AG04449 (cell line): ENCODE results near the gene SSRP1.

Source experiments
- CTCF ChIA-PET: fragments of 350-600 bp; formaldehyde crosslinking; extraction: SDS; loops from one replicate; lab custom pipeline; 2021; ENCODE audit warnings: antibody characterized with exemption; lab: Yijun Ruan, JAX
- POLR2A ChIA-PET: fragments of 400-600, 350-600 bp; formaldehyde crosslinking; extraction: SDS; loops from one replicate; lab custom pipeline; 2020; ENCODE audit warnings: antibody characterized with exemption, inconsistent platforms; lab: Yijun Ruan, JAX
- DNase-seq: peaks from one replicate; pipeline ENCODE4 v3.0.0-alpha.2; 2010; ENCODE audit warnings: low read depth, low spot score
- H3K4me3 ChIP-seq: 2 replicates; pipeline ENCODE4 v1.5.1; 2011; ENCODE audit warnings: low read depth, mild to moderate bottlenecking, control low read depth, low read length
- TF ChIP-seq, protein P1 (sequence below): IDR thresholded peaks from one replicate; pipeline ENCODE4 v1.5.1; 2011; ENCODE audit warnings: mild to moderate bottlenecking, moderate library complexity, low read length, control low read depth, inconsistent platforms; ENCODE audit not compliant: insufficient read depth; ENCODE audit errors: missing control alignments

The SSRP1 gene

DNA sequence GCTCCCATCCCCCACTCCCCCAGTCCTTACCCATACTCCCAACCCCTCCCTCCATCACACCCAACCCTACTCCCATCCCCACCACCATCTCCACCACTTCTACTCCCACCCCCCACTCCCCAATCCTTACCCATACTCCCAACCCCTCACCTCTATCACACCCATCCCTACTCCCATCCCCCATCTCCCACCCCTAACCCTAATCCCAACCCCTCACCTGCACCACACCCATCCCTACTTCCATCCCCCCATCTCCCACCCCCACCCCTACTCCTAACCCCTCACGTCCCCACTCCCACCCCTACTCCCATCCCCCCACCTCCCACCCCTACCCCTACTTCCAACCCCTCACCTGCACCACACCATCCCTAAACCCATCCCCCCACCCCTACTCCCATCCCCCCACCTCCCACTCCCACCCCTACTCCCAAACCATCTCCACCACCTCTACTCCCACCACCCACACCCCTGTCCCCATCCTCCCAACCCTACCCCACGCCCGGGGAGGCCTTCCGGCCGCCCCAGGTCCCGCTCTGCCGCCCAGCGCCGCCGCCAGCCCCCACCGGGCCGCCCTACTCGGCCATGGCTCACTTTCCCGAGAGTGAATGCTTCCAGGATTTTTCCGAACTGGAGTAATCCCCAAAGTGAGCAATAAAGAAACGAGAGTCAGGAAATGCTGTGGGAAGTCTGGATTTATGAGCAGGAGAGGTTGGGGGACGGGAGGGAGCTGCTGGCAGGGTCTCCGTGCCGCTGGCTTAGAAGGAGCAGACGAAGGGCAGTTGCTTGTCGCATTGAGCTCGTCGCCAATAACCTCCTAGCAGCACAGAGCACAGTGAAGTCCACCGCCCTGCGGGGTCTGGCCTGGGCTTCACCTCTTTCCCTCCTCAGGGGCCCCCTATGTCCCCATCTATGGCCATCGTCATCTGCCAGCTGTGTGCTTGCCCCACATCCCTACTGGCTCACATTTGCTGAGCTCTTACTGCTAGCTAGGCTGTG, 40.7 kb upstream of the SSRP1 start:
- H3K4me3 ChIP-seq = no peak overlapping the region
- CTCF ChIA-PET = no interaction called here
- TF ChIP-seq, protein P1, sequence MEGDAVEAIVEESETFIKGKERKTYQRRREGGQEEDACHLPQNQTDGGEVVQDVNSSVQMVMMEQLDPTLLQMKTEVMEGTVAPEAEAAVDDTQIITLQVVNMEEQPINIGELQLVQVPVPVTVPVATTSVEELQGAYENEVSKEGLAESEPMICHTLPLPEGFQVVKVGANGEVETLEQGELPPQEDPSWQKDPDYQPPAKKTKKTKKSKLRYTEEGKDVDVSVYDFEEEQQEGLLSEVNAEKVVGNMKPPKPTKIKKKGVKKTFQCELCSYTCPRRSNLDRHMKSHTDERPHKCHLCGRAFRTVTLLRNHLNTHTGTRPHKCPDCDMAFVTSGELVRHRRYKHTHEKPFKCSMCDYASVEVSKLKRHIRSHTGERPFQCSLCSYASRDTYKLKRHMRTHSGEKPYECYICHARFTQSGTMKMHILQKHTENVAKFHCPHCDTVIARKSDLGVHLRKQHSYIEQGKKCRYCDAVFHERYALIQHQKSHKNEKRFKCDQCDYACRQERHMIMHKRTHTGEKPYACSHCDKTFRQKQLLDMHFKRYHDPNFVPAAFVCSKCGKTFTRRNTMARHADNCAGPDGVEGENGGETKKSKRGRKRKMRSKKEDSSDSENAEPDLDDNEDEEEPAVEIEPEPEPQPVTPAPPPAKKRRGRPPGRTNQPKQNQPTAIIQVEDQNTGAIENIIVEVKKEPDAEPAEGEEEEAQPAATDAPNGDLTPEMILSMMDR = no peak
- POLR2A ChIA-PET = no interaction called here
- no peak for DNase-seq

DNA sequence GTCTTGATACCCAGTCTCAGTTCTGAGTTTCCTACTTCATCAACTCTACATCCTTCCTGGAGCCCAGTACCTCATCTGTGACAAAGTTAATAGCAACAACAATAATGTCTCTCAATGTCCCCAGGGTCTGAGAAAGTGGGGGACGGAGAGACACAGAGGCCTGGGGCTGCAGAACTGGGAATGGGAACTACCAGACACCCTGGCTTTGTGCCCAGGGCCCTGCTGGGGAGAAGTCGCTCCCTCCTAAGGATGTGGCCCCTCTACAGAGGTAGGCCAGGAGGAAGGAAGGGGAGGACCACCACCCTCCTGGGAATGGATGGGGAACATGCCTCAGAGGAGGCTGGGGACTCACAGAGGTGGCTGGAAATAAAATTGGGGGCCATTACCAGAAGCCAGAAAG, 39.8 kb upstream of the SSRP1 start:
- POLR2A ChIA-PET = no interaction called here
- CTCF ChIA-PET = no interaction called here
- TF ChIP-seq, protein P1 = no peak
- H3K4me3 ChIP-seq = no peak overlapping the region
- DNase-seq = no peak

DNA sequence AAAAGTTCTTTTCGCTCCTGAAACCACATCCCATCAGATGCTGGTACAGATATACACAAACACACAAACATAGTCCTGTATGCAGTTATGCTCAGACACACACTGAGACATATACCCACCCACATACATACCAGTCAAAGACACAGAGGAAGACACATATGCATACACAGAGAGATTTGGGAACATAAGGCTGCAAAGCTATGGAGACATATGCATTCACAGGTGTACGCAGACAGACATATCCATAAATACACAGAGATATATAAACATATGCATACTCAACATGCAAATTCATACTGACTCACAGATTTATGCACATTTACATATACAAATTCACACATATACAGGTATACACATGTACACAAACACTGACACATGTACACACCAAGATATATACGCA, 39.3 kb upstream of the SSRP1 start:
- TF ChIP-seq, protein P1 = no peak
- CTCF ChIA-PET = no interaction called here
- POLR2A ChIA-PET = no interaction called here

DNA sequence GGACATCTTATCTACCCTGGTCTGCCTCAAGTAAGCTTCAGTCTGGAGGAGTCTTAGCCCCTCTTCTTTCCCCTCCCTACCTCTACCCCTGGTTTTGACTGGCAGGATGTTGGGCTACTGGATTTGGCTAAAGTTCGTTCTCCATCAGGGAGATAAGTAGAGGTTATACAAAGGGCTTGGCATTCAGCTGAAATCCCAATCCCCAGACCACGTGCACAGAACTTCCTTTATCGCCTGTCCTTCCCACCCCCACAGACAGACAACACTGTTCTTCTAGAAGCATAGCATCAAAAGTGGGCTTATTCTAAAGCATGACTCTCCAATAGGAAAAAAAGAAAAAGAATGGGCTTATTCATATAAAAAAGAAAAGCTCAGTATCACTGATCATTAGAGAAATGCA, 37.5 kb upstream of the SSRP1 start:
- no peak for DNase-seq
- no peak overlapping the region for H3K4me3 ChIP-seq
- TF ChIP-seq, protein P1 = no peak
- POLR2A ChIA-PET = interaction anchor here (0.7 kb wide), 1 partner anchor 178 kb away, joined by 3 read pairs; no protein-coding TSS in a partner anchor
- CTCF ChIA-PET = interaction anchor here (0.9 to 2.2 kb wide), 4 partner anchors 10 to 269 kb away, joined by 3 to 6 read pairs (median 4); no protein-coding TSS in a partner anchor

More for the DNA sequence above, 39.3 kb upstream of the SSRP1 start:
- H3K4me3 ChIP-seq = no peak overlapping the region
- DNase-seq = no peak

DNA sequence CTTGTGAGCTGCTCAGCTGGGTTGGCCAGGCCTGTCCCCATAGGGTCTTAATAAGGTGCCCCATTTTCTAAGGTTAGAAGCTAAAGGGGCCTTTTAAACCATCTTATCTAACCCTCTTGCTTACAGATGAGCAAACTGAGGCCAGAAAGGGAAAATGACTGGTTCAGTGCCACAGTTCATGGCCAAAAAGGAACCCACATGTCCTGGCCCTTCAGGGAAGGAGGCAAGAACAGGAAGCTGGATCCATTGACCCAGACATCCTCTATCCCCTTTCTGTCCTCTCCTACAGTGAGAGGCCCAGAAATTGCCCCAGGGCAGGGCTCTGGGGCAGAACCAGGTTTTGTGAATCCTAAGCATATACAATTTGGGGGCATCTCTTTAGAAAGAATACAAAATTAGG, 35.2 kb upstream of the SSRP1 start:
- no peak overlapping the region for H3K4me3 ChIP-seq
- DNase-seq = no peak
- TF ChIP-seq, protein P1 = no peak
- ChIA-PET POLR2A (no interaction called here), CTCF (interaction anchor here (0.7 to 1.6 kb wide), 3 partner anchors 18 to 188 kb away, joined by 3 to 7 read pairs (median 4); no protein-coding TSS in a partner anchor)

DNA sequence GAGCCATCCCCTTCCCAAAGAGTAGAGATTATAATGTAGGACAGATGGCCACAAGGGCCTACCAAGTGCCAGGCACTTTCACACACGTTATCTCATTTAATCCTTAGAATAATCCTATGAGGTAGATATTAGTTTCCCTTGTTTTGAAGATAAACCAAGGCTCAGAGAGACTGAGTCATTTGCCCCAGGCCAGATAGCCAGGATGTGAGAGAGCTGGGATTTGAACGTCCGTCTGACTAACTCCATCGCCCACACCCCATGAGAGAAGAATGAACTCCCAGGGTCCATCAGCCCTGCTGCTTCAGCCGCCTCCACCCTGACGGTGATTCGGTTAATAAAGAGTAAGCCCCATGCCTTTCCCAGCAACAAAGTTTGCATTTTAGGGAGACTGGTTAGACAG, 34.6 kb upstream of the SSRP1 start:
- ChIA-PET CTCF (interaction anchor here (1.6 kb wide), 1 partner anchor 18 kb away, joined by 7 read pairs; no protein-coding TSS in a partner anchor), POLR2A (no interaction called here)
- TF ChIP-seq, protein P1 = no peak
- H3K4me3 ChIP-seq = no peak overlapping the region
- DNase-seq = no peak
